WTC11 (cell line): ENCODE measurements around the gene ABTB2.

Experiments
- CREB1 ChIP-seq: sonication (generic); formaldehyde crosslinking; IDR thresholded peaks from 2 replicates; pipeline ENCODE4 v1.8.0; 2023; ENCODE audit warnings: mild to moderate bottlenecking, missing genetic modification reagents
- CTCF ChIP-seq: fragments of 200-600 bp; IDR thresholded peaks from 2 replicates; pipeline ENCODE4 v1.8.0; 2022; ENCODE audit warnings: antibody characterized with exemption
- IRF2 ChIP-seq: sonication (generic); formaldehyde crosslinking; IDR thresholded peaks from 2 replicates; pipeline ENCODE4 v1.8.0; 2022; ENCODE audit warnings: low read depth, missing genetic modification reagents, borderline replicate concordance
- JUN ChIP-seq: sonication (generic); formaldehyde crosslinking; IDR thresholded peaks from 2 replicates; pipeline ENCODE4 v1.8.0; 2023; ENCODE audit warnings: mild to moderate bottlenecking, missing genetic modification reagents
- MAX ChIP-seq: sonication (generic); formaldehyde crosslinking; IDR thresholded peaks from 2 replicates; pipeline ENCODE4 v1.8.0; 2022; ENCODE audit warnings: mild to moderate bottlenecking, missing genetic modification reagents
- NFE2L1 ChIP-seq: sonication (generic); formaldehyde crosslinking; IDR thresholded peaks from 2 replicates; pipeline ENCODE4 v1.8.1; 2023; ENCODE audit warnings: missing genetic modification reagents
- NFYB ChIP-seq: sonication (generic); formaldehyde crosslinking; conservative IDR thresholded peaks from 2 replicates; pipeline ENCODE4 v1.8.0; 2022; ENCODE audit warnings: low read depth, missing genetic modification reagents

GRCh38 chr11:34274712-34275398 lies 83.0 kb downstream of the ABTB2 start:
- TF ChIP-seq JUN (CRISPR knock-in tag): no peak
- no peak for TF ChIP-seq CTCF
- no peak for TF ChIP-seq IRF2 (CRISPR knock-in tag)
- no peak for TF ChIP-seq MAX (CRISPR knock-in tag)
- TF ChIP-seq CREB1 (CRISPR knock-in tag): no peak
- no peak for TF ChIP-seq NFE2L1 (CRISPR knock-in tag)
- TF ChIP-seq NFYB (CRISPR knock-in tag): no peak
